ENCODE measurements around the gene COL15A1. TPM values are rescaled to one million over a fixed set of nuclear protein-coding genes. Genes with fewer than 3 reads are reported as not detected.
A peak's percentile ranks its signal among the peaks of the same experiment; 100 is the strongest.
"Not testable (repeated sequence)": the region's sequence is repeated elsewhere in the genome, so short reads cannot be mapped to it uniquely, and the experiment has no call there.

The COL15A1 gene
- total RNA-seq, 4 donors from 2014 or later: 1.4 to 16.5 (median 5.6) TPM

DNA sequence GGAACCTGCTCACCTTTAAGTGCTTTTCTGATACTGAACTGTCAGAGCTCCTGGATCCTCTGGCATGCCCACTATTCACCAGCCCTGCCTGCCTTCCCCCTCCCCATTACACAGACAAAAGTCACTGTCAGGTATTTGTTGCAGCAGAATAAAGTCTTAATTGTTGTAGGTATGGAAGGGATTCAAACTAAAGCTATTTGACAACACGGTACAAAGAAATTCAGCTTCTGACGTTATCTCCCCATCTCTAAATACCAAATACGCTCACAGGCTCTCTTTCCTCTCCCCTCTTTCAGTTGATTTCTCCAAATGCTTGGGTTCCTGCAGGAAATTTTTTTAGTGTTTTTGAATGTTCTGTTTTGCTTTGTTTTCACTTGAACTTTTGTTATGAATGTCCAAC lies 151.9 kb downstream of the COL15A1 start:
- no peak for TF ChIP-seq POLR2A (IDR thresholded peaks at IDR 0.05)
- TF ChIP-seq, protein P1, sequence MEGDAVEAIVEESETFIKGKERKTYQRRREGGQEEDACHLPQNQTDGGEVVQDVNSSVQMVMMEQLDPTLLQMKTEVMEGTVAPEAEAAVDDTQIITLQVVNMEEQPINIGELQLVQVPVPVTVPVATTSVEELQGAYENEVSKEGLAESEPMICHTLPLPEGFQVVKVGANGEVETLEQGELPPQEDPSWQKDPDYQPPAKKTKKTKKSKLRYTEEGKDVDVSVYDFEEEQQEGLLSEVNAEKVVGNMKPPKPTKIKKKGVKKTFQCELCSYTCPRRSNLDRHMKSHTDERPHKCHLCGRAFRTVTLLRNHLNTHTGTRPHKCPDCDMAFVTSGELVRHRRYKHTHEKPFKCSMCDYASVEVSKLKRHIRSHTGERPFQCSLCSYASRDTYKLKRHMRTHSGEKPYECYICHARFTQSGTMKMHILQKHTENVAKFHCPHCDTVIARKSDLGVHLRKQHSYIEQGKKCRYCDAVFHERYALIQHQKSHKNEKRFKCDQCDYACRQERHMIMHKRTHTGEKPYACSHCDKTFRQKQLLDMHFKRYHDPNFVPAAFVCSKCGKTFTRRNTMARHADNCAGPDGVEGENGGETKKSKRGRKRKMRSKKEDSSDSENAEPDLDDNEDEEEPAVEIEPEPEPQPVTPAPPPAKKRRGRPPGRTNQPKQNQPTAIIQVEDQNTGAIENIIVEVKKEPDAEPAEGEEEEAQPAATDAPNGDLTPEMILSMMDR (IDR thresholded peaks at IDR 0.05): no peak
- no peak for DNase-seq
- Histone ChIP-seq H3K27ac (no peak overlapping the region), H3K4me1 (no peaks in the 10 kb centered on the region), H3K9me3 (no peaks in the 10 kb centered on the region), H3K4me3 (no peak overlapping the region), H3K36me3 (no peaks in the 10 kb centered on the region), H3K27me3 (no peaks in the 10 kb centered on the region)

GRCh38 chr9:99096409-99096808 lies 152.7 kb downstream of the COL15A1 start:
- H3K27me3 ChIP-seq: no peaks in the 10 kb centered on the region
- DNase-seq: no peak
- no peak overlapping the region for H3K27ac ChIP-seq
- TF ChIP-seq, protein P1 (IDR thresholded peaks at IDR 0.05): no peak
- no peak for TF ChIP-seq POLR2A (IDR thresholded peaks at IDR 0.05)
- H3K9me3 ChIP-seq: no peaks in the 10 kb centered on the region
- H3K4me1 ChIP-seq: no peaks in the 10 kb centered on the region
- H3K36me3 ChIP-seq: no peaks in the 10 kb centered on the region
- no peak overlapping the region for H3K4me3 ChIP-seq

GRCh38 chr9:99099806-99100585 lies 156.3 kb downstream of the COL15A1 start:
- H3K4me3 ChIP-seq, H3K9me3 ChIP-seq, DNase-seq, H3K27me3 ChIP-seq, H3K27ac ChIP-seq, H3K36me3 ChIP-seq: not testable (repeated sequence)
- peaks cover 0 to 15% (median 0%) of the 10 kb centered on the region in 4 donors for H3K4me1 ChIP-seq

DNA sequence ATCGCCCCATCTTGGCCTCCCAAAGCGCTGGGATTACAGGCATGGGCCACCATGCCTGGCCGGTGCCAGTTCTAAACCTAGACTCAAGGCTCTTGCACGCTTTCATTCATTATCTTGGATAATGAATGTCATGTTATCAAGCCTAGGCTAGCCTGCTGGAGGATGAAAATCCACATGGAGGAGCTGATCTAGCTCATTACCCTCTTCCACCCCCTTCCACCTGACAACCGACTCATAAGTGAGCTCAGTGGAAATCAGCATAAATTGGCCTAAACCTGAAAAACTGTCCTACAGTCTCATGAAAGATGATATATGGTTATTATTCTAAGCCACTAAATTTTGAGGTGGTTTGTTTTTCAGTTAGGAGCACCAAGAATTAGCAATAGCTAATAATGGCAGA lies 157.6 kb downstream of the COL15A1 start:
- no peaks in the 10 kb centered on the region for H3K9me3 ChIP-seq
- no peak for DNase-seq
- no peak overlapping the region for H3K27ac ChIP-seq
- peaks cover 0 to 15% (median 0%) of the 10 kb centered on the region in 4 donors for H3K4me1 ChIP-seq
- no peak overlapping the region for H3K4me3 ChIP-seq
- TF ChIP-seq POLR2A (IDR thresholded peaks at IDR 0.05): no peak
- TF ChIP-seq, protein P1 (IDR thresholded peaks at IDR 0.05): no peak
- no peaks in the 10 kb centered on the region for H3K27me3 ChIP-seq
- no peaks in the 10 kb centered on the region for H3K36me3 ChIP-seq

- peaks cover 0 to 20% (median 4%) of the 10 kb centered on the region in 4 donors for H3K4me1 ChIP-seq
- H3K9me3 ChIP-seq: no peaks in the 10 kb centered on the region
- no peak overlapping the region for H3K4me3 ChIP-seq
- H3K27me3 ChIP-seq: no peaks in the 10 kb centered on the region
- H3K27ac ChIP-seq: no peak overlapping the region
- H3K36me3 ChIP-seq: no peaks in the 10 kb centered on the region
- DNase-seq: no peak
- TF ChIP-seq, protein P1 (IDR thresholded peaks at IDR 0.05): no peak
- TF ChIP-seq POLR2A (IDR thresholded peaks at IDR 0.05): no peak
Measured at GRCh38 chr9:99101812-99102211, 158.1 kb downstream of the COL15A1 start.

GRCh38 chr9:99103054-99103895 lies 159.6 kb downstream of the COL15A1 start:
- H3K27ac ChIP-seq: peak overlapping the region in 3 of 4 donors; percentile 87 to 89 (median 89)
- TF ChIP-seq POLR2A (IDR thresholded peaks at IDR 0.05): no peak
- TF ChIP-seq, protein P1 (IDR thresholded peaks at IDR 0.05): no peak
- no peaks in the 10 kb centered on the region for H3K27me3 ChIP-seq
- no peaks in the 10 kb centered on the region for H3K9me3 ChIP-seq
- H3K4me3 ChIP-seq: no peak overlapping the region
- no peaks in the 10 kb centered on the region for H3K36me3 ChIP-seq
- H3K4me1 ChIP-seq: peaks cover 4 to 34% (median 9%) of the 10 kb centered on the region in 4 donors
- DNase-seq: no peak

Measured in Peyer's patch (tissue), 4 donors.